K562 treated with DMSO at 1 percent for 4 hours (cell line): ENCODE measurements around the gene TMEM126A. TPM values are rescaled to one million over a fixed set of nuclear protein-coding genes. Genes with fewer than 3 reads are reported as not detected.

Source experiments
- total RNA-seq: library from RNA; unstranded; fragments of 300-600 nt; gene quantifications from 2 replicates; pipeline ENCODE4 v1.2.3, GENCODE V29; 2022; ENCODE audit not compliant: insufficient read depth

The TMEM126A gene
- total RNA-seq, result 32.5 and 36.7 TPM in 2 replicates

DNA sequence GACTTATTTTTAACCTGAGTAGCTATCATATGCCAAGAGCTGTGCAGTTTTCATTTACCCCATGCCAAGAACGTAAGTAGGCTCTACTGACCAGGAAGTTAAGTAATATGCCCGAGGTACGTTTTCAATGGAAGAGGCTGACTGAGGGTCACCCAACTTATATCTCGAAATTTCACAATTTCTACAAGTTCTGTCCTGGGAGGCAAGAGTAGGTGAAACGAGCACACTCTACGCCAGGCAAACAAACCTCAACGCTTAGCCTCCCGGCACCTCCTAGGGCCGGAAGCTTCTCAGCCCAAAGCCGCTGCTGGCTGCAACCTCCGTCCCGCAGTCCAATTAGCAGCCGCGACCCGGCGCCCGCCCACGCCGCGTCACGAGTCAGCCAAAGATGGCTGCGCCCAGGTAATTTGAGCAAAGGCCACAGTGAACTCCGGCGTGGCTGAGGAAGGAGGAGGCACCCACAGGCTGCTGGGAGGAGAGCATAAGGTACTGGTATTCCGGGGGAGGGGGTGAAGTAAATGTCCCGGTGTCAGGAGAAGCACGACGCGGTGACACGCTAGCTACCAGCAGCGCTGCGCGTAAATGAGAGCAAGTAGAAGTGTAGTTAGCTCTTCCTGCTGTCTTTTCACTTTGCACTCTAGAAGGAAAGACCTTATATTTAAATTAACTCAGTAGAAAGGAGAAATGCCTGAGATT is at the start of gene TMEM126A:
Gene TMEM126A (plus strand): TSS at position 364 of the 696 bp plus-strand sequence. CDS start 2,289 bp downstream, outside the sequence.

DNA sequence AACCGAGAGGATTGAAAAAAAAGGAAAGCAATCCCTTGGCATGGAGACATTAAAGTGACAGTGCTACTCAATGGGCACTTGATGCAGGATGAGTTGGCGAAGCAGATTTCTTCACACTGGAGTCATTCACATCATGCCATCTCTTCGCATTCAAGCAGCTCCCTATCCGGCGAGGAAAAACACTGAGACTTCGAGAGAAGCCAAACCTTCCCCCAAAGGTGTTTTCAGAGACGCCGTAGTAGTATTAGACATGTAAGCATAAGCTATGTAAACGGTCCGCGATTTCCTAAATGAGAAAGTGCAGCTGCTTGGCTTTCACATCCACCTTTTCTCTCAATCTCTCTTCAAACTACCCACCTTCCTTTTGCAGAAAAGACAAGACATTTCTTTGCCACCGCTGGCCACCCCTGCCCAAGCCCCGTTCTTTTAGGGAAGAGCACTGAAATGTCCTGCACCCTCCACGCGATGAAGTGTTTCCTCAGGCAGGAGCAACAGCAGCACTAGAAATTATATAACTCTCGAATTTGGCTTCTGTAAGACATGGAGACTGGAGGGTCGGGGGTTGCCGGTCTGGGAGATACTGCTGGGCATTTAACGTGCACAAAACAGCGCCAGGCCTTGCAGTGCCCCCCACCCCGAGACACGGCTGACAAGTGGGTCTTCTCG is 20.3 kb upstream of the TMEM126A start, which contains the start of gene DLG2:
Gene DLG2 (minus strand): TSS at position 13 of the 666 bp plus-strand sequence.

DNA sequence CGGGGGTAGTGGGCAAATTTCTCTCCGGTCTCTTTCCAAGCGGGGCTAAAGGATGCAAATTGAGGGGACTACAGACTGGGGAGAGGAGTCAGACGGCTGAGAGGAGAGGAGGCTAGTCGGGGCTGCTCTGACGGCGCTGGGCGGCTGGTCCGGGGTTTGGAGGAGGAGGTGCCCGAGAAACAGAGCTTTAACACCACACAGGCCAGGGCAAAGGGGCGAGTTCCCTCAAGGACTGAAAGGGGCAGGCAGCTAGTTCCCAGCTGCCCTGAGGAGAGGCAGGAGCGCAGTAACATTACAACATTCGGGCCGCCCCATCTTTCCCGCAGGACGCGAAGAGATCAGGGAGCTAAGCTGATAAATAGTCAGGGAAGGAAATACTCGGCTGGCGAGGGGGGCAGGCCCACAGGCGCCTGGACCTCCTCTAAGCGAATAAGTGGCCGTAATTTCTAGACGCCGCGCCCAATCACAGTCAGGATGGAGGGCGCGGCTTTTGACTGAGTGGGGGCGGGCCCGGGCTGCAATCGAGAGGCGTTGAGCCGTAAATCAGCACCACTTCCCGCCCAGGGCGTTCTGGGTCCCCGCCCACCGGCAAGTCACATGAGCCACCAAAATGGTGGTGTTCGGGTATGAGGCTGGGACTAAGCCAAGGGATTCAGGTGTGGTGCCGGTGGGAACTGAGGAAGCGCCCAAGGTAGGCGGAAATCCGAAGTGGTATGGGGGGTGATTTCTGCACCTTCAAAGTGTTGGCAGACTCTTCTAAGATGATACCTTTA is 19.6 kb upstream of the TMEM126A start, which contains the start of gene TMEM126B:
Gene TMEM126B (plus strand): TSS at position 596 of the 773 bp plus-strand sequence. CDS start 15 bp downstream, at position 611.

DNA sequence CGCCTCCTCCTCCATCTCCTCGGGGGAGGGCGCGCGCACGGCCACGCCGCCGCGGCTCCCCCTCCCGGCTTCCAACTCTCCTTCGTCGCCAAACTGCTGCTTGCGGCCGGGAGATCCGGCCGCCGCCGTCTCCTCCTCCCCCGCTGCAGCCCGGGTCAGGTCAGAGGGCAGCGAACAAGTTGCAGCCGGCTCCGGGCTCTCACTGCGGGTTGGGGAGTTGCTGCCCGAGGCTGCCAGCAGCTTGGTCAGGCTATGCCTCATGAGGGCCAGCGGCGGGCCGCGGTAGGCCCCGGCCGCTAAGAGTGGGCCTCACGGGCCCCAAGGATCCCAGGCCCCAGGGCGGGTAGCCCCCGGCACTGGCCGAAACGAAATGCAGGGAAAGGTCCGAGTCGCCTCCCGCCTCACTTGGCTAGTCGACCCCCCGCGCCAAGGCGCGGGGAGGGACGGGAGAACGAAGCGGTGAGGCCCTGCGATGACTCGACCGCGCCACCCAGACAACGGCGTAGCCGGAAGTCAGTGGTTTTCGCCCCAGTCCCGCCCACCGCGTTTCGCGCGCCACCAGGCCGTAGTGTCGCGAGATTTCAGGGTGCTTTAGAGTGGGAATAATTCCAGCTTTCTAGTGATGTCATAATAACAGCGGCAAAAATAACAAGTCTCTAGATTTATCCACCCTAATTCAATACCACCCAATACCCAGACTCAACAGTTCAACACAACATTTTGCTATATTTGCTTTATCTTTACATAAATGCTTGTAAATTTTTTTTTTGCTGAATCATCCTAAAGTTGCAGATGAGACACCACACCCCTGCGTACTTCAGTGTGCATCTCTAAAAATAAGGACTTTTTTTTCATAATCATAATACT is 17.1 kb downstream of the TMEM126A start, which contains the start of gene CREBZF:
Gene CREBZF (minus strand): TSS at position 515 of the 867 bp plus-strand sequence. CDS start 254 bp downstream, at position 261.

DNA sequence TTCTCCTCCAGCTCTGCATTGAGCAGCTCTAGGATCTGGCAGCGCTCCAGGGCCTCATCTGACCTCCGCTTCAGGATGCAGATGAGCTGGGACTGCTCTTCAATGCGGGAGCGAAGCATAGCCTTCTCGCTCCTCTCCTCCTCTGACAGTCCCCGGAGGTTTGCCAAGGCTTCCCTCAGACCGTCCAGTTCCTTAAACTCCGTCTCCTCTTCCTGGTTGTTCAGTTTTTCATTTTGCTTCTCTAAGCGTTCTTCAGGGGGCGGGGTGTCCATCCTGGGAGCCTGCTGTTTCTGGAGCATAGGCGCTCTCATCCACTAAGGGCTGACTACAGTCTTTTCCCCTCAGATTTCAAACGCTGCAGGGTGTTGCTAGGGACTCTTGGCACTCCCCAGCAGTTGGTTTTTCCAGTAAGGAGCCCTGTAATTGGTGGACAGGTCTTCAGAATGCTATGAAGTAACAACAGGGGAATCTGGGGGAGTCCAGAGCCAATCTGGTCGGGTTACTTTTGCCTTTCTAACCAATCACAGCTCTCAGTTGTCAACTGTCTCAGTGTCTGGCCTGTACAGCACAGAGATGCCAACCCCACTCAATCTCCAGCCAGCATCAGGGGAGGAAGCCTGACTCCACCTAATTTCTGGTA is 38.2 kb downstream of the TMEM126A start, which contains the start of gene CCDC89:
Gene CCDC89 (minus strand): TSS at position 376 of the 640 bp plus-strand sequence. CDS start 65 bp downstream, at position 311.

Other genes starting within 250 kb of the TMEM126A start
- gene DLG2, start 20.6 kb upstream of the TMEM126A start, total RNA-seq, result not detected in 2 replicates
- 67.0 and 80.0 TPM in 2 replicates for gene TMEM126B, start 19.4 kb upstream of the TMEM126A start, total RNA-seq
- 24.4 and 38.4 TPM in 2 replicates for gene CREBZF, start 17.2 kb downstream of the TMEM126A start, total RNA-seq
- not detected in 2 replicates for gene CCDC89, start 38.2 kb downstream of the TMEM126A start, total RNA-seq
- not detected in 2 replicates for gene SYTL2, start 163.2 kb downstream of the TMEM126A start, total RNA-seq
- not detected in 2 replicates for gene CCDC83, start 207.4 kb downstream of the TMEM126A start, total RNA-seq